NT2/D1 (cell line): ENCODE results near the gene ELMO1.

Source experiments
- YY1 ChIP-seq: IDR thresholded peaks from 2 replicates; pipeline ENCODE4 v1.6.1; 2011; ENCODE audit not compliant: insufficient read length, insufficient read depth
- ZNF274 ChIP-seq: IDR thresholded peaks from 2 replicates; pipeline ENCODE4 v1.6.1; 2011; ENCODE audit warnings: mild to moderate bottlenecking, low read depth, low read length

- TF ChIP-seq YY1, result no peak
- no peak for TF ChIP-seq ZNF274
Measured at GRCh38 chr7:37038706-37039105, 410.0 kb downstream of the ELMO1 start.
